HEK293 (cell line): Measurements from ENCODE around the gene AKAP8L.

Experiments used
- KLF10 ChIP-seq: fragments of 450-650 bp; IDR thresholded peaks from 2 replicates; pipeline ENCODE4 v1.5.1; 2018; ENCODE audit warnings: missing biosample characterization, mild to moderate bottlenecking, missing genetic modification characterization
- OSR2 ChIP-seq: fragments of 450-650 bp; formaldehyde crosslinking; IDR thresholded peaks from 2 replicates; pipeline ENCODE4 v1.5.1; 2016; ENCODE audit warnings: missing biosample characterization, missing genetic modification characterization
- TCF7L2 ChIP-seq: IDR thresholded peaks from 2 replicates; pipeline ENCODE4 v1.6.1; 2011; ENCODE audit warnings: low read depth, mild to moderate bottlenecking, inconsistent platforms, low read length, moderate library complexity, borderline replicate concordance
- ZNF114 ChIP-seq: fragments of 450-650 bp; formaldehyde crosslinking; IDR thresholded peaks from 2 replicates; pipeline ENCODE4 v1.5.0; 2017; ENCODE audit warnings: missing biosample characterization, missing genetic modification characterization
- ZNF223 ChIP-seq: fragments of 450-650 bp; formaldehyde crosslinking; IDR thresholded peaks from 2 replicates; pipeline ENCODE4 v1.5.1; 2016; ENCODE audit warnings: missing biosample characterization, missing genetic modification characterization
- ZNF280C ChIP-seq: fragments of 450-650 bp; formaldehyde crosslinking; IDR thresholded peaks from 2 replicates; pipeline ENCODE4 v1.5.1; 2016; ENCODE audit warnings: missing biosample characterization, missing genetic modification characterization
- ZNF549 ChIP-seq: fragments of 450-650 bp; IDR thresholded peaks from 2 replicates; pipeline ENCODE4 v1.5.1; 2018; ENCODE audit warnings: missing biosample characterization, missing genetic modification characterization, mild to moderate bottlenecking, inconsistent platforms, moderate library complexity
- ZNF76 ChIP-seq: fragments of 450-650 bp; formaldehyde crosslinking; IDR thresholded peaks from 2 replicates; pipeline ENCODE4; 2016; ENCODE audit warnings: low read depth, missing biosample characterization, missing genetic modification characterization, borderline replicate concordance
- TF ChIP-seq, protein P1 (sequence below): fragments of 450-650 bp; formaldehyde crosslinking; IDR thresholded peaks from 2 replicates; pipeline ENCODE4 v1.5.1; 2016; ENCODE audit warnings: missing biosample characterization, missing genetic modification characterization

GRCh38 chr19:15439078-15439799, 20.5 kb upstream of the AKAP8L start:
- TF ChIP-seq, protein P1, sequence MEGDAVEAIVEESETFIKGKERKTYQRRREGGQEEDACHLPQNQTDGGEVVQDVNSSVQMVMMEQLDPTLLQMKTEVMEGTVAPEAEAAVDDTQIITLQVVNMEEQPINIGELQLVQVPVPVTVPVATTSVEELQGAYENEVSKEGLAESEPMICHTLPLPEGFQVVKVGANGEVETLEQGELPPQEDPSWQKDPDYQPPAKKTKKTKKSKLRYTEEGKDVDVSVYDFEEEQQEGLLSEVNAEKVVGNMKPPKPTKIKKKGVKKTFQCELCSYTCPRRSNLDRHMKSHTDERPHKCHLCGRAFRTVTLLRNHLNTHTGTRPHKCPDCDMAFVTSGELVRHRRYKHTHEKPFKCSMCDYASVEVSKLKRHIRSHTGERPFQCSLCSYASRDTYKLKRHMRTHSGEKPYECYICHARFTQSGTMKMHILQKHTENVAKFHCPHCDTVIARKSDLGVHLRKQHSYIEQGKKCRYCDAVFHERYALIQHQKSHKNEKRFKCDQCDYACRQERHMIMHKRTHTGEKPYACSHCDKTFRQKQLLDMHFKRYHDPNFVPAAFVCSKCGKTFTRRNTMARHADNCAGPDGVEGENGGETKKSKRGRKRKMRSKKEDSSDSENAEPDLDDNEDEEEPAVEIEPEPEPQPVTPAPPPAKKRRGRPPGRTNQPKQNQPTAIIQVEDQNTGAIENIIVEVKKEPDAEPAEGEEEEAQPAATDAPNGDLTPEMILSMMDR (tag by site-specific recombination), result no peak
- TF ChIP-seq ZNF549 (tag by site-specific recombination) (no peak), ZNF280C (tag by site-specific recombination) (no peak), KLF10 (no peak), TCF7L2 (no peak), ZNF76 (tag by site-specific recombination) (no peak), OSR2 (tag by site-specific recombination) (no peak), ZNF223 (no peak), ZNF114 (no peak)
